Nephron (organoid): ENCODE data around the gene SUCLG1.

ENCODE experiments used
- H3K27ac Mint-ChIP-seq, 3 experiments: 2 replicates each; pipeline ENCODE4 v1.8.0; 2020; ENCODE audit warnings: mixed read lengths in 3 of 3, mild to moderate bottlenecking in 2 of 3, moderate library complexity in 1 of 3
- H3K27me3 Mint-ChIP-seq: 2 replicates; pipeline ENCODE4 v1.8.0; 2021; ENCODE audit warnings: low read depth, mild to moderate bottlenecking, moderate library complexity, mixed read lengths
- H3K36me3 Mint-ChIP-seq: 2 replicates; pipeline ENCODE4 v1.8.0; 2020; ENCODE audit warnings: low read depth, mixed read lengths
- H3K4me1 Mint-ChIP-seq: 2 replicates; pipeline ENCODE4 v1.8.0; 2020; ENCODE audit warnings: mixed read lengths
- H3K4me3 Mint-ChIP-seq, 3 experiments: 2 replicates each; pipeline ENCODE4 v1.8.0; 2020; ENCODE audit warnings: mild to moderate bottlenecking in 3 of 3, mixed read lengths in 3 of 3, moderate library complexity in 2 of 3
- H3K9me3 Mint-ChIP-seq: 2 replicates; pipeline ENCODE4 v1.8.0; 2020; ENCODE audit warnings: mixed read lengths
- TF ChIP-seq, protein P1 (sequence below), 3 experiments: fragments of 200-600 bp; sonication (generic); IDR thresholded peaks; one replicate each; pipeline ENCODE4 v1.5.0; 2021; ENCODE audit warnings: antibody characterized with exemption in 3 of 3; ENCODE audit not compliant: unreplicated experiment in 3 of 3

Gene SUCLG1

DNA sequence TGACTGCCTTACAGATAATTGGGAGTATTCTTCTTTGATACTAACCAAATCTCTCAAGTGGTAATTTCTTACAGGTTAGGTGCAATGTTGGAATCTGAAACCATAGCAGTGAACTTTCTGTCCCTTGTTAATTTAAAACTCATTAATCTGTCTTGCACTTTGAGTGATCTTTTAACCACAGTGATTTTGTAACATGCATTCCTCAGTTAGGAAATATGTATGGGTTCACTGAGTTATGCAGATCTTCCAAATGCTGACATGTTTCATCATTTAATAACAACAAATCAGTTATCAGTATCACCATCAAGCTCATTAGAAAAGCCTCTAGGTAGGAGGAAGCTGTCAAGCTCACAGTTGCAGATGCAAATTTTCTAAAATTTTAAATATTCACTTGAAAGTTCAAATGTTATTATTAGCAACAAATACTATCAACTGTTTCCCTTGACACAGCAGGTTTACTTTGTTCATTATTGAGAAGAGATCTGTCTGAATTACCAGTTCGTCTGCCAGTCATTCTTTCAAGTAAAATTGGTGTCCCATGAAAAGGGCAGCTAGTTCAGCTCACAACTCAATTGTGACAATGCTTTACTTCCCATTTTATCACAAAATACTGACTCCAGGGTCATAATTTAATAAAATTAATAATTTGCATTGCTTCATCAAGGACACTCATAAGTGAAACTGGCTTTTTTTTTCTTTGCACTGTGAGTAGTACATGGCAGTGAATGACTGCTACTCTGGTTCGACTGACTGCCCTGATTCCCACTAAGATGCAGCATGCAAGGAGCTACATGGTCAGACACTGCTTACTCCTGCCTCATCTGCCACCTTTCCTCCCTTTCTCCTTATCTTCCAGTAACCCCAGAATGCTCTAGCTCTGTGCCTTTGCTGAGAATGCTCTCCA is 31.6 kb downstream of the SUCLG1 start:
- TF ChIP-seq, protein P1, sequence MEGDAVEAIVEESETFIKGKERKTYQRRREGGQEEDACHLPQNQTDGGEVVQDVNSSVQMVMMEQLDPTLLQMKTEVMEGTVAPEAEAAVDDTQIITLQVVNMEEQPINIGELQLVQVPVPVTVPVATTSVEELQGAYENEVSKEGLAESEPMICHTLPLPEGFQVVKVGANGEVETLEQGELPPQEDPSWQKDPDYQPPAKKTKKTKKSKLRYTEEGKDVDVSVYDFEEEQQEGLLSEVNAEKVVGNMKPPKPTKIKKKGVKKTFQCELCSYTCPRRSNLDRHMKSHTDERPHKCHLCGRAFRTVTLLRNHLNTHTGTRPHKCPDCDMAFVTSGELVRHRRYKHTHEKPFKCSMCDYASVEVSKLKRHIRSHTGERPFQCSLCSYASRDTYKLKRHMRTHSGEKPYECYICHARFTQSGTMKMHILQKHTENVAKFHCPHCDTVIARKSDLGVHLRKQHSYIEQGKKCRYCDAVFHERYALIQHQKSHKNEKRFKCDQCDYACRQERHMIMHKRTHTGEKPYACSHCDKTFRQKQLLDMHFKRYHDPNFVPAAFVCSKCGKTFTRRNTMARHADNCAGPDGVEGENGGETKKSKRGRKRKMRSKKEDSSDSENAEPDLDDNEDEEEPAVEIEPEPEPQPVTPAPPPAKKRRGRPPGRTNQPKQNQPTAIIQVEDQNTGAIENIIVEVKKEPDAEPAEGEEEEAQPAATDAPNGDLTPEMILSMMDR (IDR thresholded peaks at IDR 0.05; ENCODE audit: unreplicated experiment in 3 of 3): no peak
- Mint-ChIP-seq H3K36me3 (peaks cover 55% of the 10 kb centered on the region), H3K9me3 (no peaks in the 10 kb centered on the region), H3K27me3 (no peaks in the 10 kb centered on the region), H3K4me3 (no peak overlapping the region), H3K4me1 (no peaks in the 10 kb centered on the region), H3K27ac (peak overlapping the region in 2 of 3 experiments; percentile 55 to 87)

DNA sequence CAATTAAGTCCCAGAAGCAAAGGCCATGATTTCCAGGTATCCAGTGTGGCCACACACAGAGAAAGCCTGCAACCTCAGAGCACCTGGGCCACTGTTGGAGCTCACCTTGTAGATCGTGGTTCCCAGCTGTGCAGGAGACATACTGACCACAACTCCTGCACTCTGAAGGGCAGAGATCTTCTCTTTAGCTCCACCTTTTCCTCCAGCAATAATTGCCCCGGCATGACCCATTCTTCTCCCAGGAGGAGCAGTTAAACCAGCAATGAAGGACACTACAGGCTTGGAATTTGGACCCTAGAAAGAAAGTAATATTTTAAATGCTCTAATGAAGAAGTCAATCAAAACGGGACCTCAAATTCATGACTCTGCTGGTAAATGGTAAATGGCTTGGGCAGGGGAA is 33.8 kb downstream of the SUCLG1 start:
- Mint-ChIP-seq H3K36me3 (peaks cover 48% of the 10 kb centered on the region), H3K4me1 (no peaks in the 10 kb centered on the region), H3K27ac (no peak overlapping the region), H3K27me3 (peaks cover 3% of the 10 kb centered on the region), H3K4me3 (no peak overlapping the region), H3K9me3 (no peaks in the 10 kb centered on the region)
- TF ChIP-seq, protein P1 (IDR thresholded peaks at IDR 0.05; ENCODE audit: unreplicated experiment in 3 of 3): no peak

DNA sequence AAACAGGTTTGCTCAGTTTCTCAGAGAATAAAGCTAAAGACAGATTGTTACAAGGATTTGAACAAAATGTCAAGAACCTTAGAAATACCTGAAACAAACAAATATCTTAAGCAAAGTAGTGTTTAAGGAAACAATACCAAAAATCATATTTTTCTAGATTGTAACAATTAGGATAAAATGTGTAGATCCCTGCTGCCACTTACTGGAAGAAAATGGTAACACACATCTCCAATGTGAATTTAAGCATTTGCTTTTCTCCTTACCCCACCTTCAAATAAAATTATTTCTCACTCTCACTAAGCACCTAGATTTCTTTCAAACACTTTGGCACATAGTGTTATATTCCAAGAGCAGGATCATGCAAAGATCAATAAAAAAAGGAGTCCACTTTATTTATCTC is 34.9 kb downstream of the SUCLG1 start:
- TF ChIP-seq, protein P1 (IDR thresholded peaks at IDR 0.05; ENCODE audit: unreplicated experiment in 3 of 3): peak; percentile 52 to 62 (median 53)
- Mint-ChIP-seq H3K9me3 (no peaks in the 10 kb centered on the region), H3K36me3 (peaks cover 37% of the 10 kb centered on the region), H3K4me3 (no peak overlapping the region), H3K27me3 (peaks cover 3% of the 10 kb centered on the region), H3K27ac (peak overlapping the region in 1 of 3 experiments; percentile 21), H3K4me1 (no peaks in the 10 kb centered on the region)

DNA sequence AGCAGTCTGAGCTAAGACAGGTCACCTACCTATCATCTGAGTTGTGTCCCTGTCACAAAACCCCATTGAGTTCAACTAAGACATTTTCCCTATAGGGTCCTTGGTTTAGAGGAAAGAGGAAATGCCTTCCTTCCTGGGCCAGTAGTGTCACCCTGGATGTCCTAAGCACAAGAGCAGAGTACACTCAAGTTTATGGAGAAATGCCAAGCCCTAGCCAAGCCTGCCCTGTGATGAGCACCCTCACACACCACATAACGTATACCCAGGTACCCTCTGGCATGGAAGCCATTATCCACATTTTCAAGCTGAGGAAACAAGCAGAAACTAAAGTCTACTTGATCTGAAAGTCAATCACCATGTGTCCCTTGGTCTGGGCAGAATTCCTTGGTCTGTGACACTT is 37.3 kb downstream of the SUCLG1 start:
- Mint-ChIP-seq H3K36me3 (peaks cover 30% of the 10 kb centered on the region), H3K27ac (no peak overlapping the region), H3K27me3 (peaks cover 3% of the 10 kb centered on the region), H3K9me3 (no peaks in the 10 kb centered on the region), H3K4me1 (no peaks in the 10 kb centered on the region), H3K4me3 (no peak overlapping the region)
- TF ChIP-seq, protein P1 (IDR thresholded peaks at IDR 0.05; ENCODE audit: unreplicated experiment in 3 of 3): no peak

DNA sequence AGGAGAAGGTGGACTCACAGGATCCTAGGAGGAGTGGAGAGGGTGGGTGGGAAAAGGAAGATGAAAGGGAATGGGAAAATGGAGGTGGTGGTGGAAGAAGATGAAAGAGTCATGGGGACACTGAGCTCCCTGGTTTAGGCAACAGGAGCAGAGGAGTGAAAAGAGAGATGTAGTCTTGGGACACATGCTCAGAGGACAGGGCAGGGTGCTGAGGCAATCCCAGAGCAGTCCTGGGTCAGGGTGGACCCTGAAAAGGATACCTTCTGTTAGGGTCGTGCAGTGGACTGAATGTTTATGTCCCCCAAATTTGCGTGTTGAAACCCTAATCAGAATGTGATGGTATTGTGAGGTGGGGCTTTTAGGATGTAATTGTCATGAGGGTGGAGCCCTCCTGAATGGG is 37.9 kb downstream of the SUCLG1 start:
- Mint-ChIP-seq H3K27ac (no peak overlapping the region), H3K36me3 (peaks cover 30% of the 10 kb centered on the region), H3K9me3 (no peaks in the 10 kb centered on the region), H3K4me3 (no peak overlapping the region), H3K27me3 (peaks cover 3% of the 10 kb centered on the region), H3K4me1 (no peaks in the 10 kb centered on the region)
- TF ChIP-seq, protein P1 (IDR thresholded peaks at IDR 0.05; ENCODE audit: unreplicated experiment in 3 of 3): no peak
